Neural crest cell (in vitro differentiated cells): ENCODE data around the gene KRTAP25-1. TPM values are rescaled to one million over a fixed set of nuclear protein-coding genes. Genes with fewer than 3 reads are reported as not detected.

Source experiments
- DNase-seq: peaks from one replicate; pipeline ENCODE4 v3.0.0; 2021; ENCODE audit warnings: low read depth, mixed read lengths, low spot score
- H3K27ac Mint-ChIP-seq: one replicate; pipeline ENCODE4 v1.8.0; 2021; ENCODE audit warnings: mild to moderate bottlenecking, mixed read lengths; ENCODE audit not compliant: unreplicated experiment
- H3K27me3 Mint-ChIP-seq: 2 replicates; pipeline ENCODE4 v1.8.0; 2021; ENCODE audit warnings: low read depth, mild to moderate bottlenecking, mixed read lengths
- H3K36me3 Mint-ChIP-seq: 2 replicates; pipeline ENCODE4 v1.8.0; 2021; ENCODE audit warnings: low read depth, mild to moderate bottlenecking, mixed read lengths
- H3K4me1 Mint-ChIP-seq: 2 replicates; pipeline ENCODE4 v1.8.0; 2021; ENCODE audit warnings: mixed read lengths
- H3K4me3 Mint-ChIP-seq: one replicate; pipeline ENCODE4 v1.8.0; 2021; ENCODE audit warnings: mild to moderate bottlenecking, mixed read lengths
- H3K9me3 Mint-ChIP-seq: 2 replicates; pipeline ENCODE4 v1.8.0; 2021; ENCODE audit warnings: mixed read lengths
- total RNA-seq: library from RNA; stranded (reverse); gene quantifications from 2 replicates; pipeline ENCODE4 v1.2.1, GENCODE V29; 2021
- TF ChIP-seq, protein P1 (sequence below): fragments of 200-600 bp; sonication (generic); conservative IDR thresholded peaks from 2 replicates; pipeline ENCODE4 v1.5.0; 2021; ENCODE audit warnings: antibody characterized with exemption, mild to moderate bottlenecking

Gene KRTAP25-1
- total RNA-seq, 1 donor from 2014 or later, result not detected

DNA sequence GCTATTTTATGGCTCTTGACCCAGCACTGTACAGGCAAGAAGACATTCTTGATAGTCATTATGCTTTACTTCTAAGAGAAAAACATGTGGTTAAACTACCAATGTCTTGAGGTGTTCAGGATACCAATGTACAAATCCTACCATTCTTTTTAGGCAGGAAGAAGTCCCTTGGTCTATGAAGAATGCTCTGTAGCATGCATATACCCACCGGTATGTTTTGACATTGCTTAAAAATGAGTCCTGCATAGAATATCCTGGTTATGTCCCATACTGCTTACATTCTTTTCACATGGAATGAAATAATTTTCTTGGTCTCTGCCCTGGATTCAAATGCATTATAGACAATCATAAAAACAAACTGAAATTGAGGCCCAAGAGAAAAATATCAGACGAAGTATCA, 43.4 kb upstream of the KRTAP25-1 start:
- Mint-ChIP-seq H3K4me3 (no peak overlapping the region), H3K9me3 (no peaks in the 10 kb centered on the region), H3K4me1 (no peaks in the 10 kb centered on the region), H3K27me3 (no peaks in the 10 kb centered on the region), H3K27ac (no peak overlapping the region), H3K36me3 (no peaks in the 10 kb centered on the region)
- no peak for DNase-seq
- TF ChIP-seq, protein P1, sequence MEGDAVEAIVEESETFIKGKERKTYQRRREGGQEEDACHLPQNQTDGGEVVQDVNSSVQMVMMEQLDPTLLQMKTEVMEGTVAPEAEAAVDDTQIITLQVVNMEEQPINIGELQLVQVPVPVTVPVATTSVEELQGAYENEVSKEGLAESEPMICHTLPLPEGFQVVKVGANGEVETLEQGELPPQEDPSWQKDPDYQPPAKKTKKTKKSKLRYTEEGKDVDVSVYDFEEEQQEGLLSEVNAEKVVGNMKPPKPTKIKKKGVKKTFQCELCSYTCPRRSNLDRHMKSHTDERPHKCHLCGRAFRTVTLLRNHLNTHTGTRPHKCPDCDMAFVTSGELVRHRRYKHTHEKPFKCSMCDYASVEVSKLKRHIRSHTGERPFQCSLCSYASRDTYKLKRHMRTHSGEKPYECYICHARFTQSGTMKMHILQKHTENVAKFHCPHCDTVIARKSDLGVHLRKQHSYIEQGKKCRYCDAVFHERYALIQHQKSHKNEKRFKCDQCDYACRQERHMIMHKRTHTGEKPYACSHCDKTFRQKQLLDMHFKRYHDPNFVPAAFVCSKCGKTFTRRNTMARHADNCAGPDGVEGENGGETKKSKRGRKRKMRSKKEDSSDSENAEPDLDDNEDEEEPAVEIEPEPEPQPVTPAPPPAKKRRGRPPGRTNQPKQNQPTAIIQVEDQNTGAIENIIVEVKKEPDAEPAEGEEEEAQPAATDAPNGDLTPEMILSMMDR, result no peak

- no peak for DNase-seq
- H3K4me1 Mint-ChIP-seq, result no peaks in the 10 kb centered on the region
- no peak overlapping the region for H3K27ac Mint-ChIP-seq
- peaks cover 13% of the 10 kb centered on the region for H3K9me3 Mint-ChIP-seq
- H3K27me3 Mint-ChIP-seq, result no peaks in the 10 kb centered on the region
- TF ChIP-seq, protein P1, result no peak
- no peaks in the 10 kb centered on the region for H3K36me3 Mint-ChIP-seq
- H3K4me3 Mint-ChIP-seq, result no peak overlapping the region
Observed at GRCh38 chr21:30329203-30329875, 40.0 kb upstream of the KRTAP25-1 start.

DNA sequence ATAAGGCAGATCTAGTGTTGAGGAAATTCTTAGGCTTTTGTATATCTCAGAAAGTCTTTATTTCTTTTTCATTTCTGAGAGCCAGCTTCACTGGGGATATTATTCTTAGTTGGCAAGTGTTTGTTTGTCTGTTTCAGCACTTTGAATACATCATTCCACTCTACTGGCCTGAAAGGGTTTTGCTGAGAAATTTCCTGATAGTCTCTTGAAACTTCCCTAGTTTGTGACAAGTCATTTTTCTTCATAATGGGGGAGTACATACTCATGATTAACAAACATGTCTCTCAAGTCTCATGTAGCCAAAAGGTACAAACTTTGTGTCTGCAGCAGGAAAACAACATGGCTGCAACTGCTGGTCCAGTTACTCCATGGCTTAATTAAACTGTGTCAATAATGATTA, 37.1 kb upstream of the KRTAP25-1 start:
- Mint-ChIP-seq H3K36me3 (no peaks in the 10 kb centered on the region), H3K9me3 (peaks cover 13% of the 10 kb centered on the region), H3K4me1 (no peaks in the 10 kb centered on the region), H3K27me3 (no peaks in the 10 kb centered on the region), H3K4me3 (no peak overlapping the region), H3K27ac (no peak overlapping the region)
- no peak for DNase-seq
- TF ChIP-seq, protein P1, result no peak

- Mint-ChIP-seq H3K4me1 (no peaks in the 10 kb centered on the region), H3K27ac (peak within 1 kb of the TSS; percentile 28), H3K4me3 (no peak within 1 kb of the TSS), H3K36me3 (no peaks in the 10 kb centered on the region), H3K9me3 (peaks cover 4% of the 10 kb centered on the region), H3K27me3 (no peaks in the 10 kb centered on the region)
- no peak for DNase-seq
- TF ChIP-seq, protein P1, result no peak
Observed at GRCh38 chr21:30320215-30320614, 30.9 kb upstream of the KRTAP25-1 start, which contains the start of gene KRTAP26-1. TSS of gene KRTAP26-1 (minus strand) at chr21:30320315. CDS start at chr21:30320035, 280 bp downstream.

DNA sequence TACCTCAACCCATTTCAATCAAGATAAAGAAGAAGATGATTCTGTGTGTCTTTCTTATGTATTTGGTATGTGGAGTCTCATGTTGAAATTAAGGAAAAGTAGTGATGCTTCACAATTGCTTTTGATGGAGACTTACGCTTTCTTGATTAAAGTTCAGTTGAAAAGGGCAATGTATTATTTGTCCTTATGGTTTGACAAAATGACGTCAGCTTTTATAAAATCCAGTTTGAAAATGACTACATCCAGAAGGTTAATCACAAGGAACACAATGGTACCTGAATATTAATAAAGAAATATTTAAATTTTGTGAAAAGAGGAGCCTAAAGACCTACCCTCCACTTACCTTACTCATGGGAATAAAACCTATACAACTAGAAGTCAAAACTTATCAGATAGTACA, 26.4 kb upstream of the KRTAP25-1 start:
- Mint-ChIP-seq H3K36me3 (no peaks in the 10 kb centered on the region), H3K27me3 (no peaks in the 10 kb centered on the region), H3K9me3 (no peaks in the 10 kb centered on the region), H3K4me3 (no peak overlapping the region), H3K27ac (no peak overlapping the region), H3K4me1 (no peaks in the 10 kb centered on the region)
- DNase-seq, result no peak
- TF ChIP-seq, protein P1, result no peak
